GM23338 (cell line): ENCODE measurements around the gene HTT. TPM values are rescaled to one million over a fixed set of nuclear protein-coding genes. Genes with fewer than 3 reads are reported as not detected.
A peak's percentile ranks its signal among the peaks of the same experiment; 100 is the strongest.

Source experiments
- ATAC-seq: fragments of 200-7000 bp; cut with Tn5 transposase; 3 replicates; pipeline ENCODE4 v1.9.1; 2020
- DNase-seq: peaks from one replicate; pipeline ENCODE4 v3.0.0-alpha.2; 2015; ENCODE audit warnings: low spot score
- H2AFZ ChIP-seq: fragments of 200-600 bp; sonication (generic); 2 replicates; pipeline ENCODE4 v1.8.0; 2016; ENCODE audit warnings: antibody characterized with exemption, mild to moderate bottlenecking, moderate library complexity
- H3F3A ChIP-seq: fragments of 200-600 bp; sonication (generic); replicated peaks from 2 replicates; pipeline ENCODE4 v1.8.0; 2017; ENCODE audit warnings: antibody characterized with exemption, mixed run types, low read depth
- H3K27ac ChIP-seq: fragments of 200-600 bp; sonication (generic); 2 replicates; pipeline ENCODE4 v1.6.1; 2016; ENCODE audit warnings: low read depth
- H3K27me3 ChIP-seq: fragments of 200-600 bp; sonication (generic); 2 replicates; pipeline ENCODE4 v1.8.0; 2016; ENCODE audit warnings: mild to moderate bottlenecking, mixed run types, moderate library complexity; ENCODE audit not compliant: insufficient read depth
- H3K36me3 ChIP-seq: fragments of 200-600 bp; sonication (generic); 2 replicates; pipeline ENCODE4 v1.8.0; 2016; ENCODE audit warnings: mild to moderate bottlenecking; ENCODE audit not compliant: insufficient read depth
- H3K4me1 ChIP-seq: fragments of 200-600 bp; sonication (generic); 2 replicates; pipeline ENCODE4 v1.8.0; 2016; ENCODE audit warnings: mild to moderate bottlenecking, moderate library complexity; ENCODE audit not compliant: insufficient read depth
- H3K4me2 ChIP-seq: fragments of 200-600 bp; sonication (generic); 2 replicates; pipeline ENCODE4 v1.7.1; 2017; ENCODE audit warnings: mixed run types
- H3K4me3 ChIP-seq: fragments of 200-600 bp; sonication (generic); 2 replicates; pipeline ENCODE4 v1.6.1; 2016; ENCODE audit warnings: mixed run types
- H3K79me2 ChIP-seq: fragments of 200-600 bp; sonication (generic); replicated peaks from 2 replicates; pipeline ENCODE4 v1.8.0; 2017; ENCODE audit warnings: mild to moderate bottlenecking; ENCODE audit not compliant: insufficient read depth
- H3K9me2 ChIP-seq: fragments of 200-600 bp; sonication (generic); 2 replicates; pipeline ENCODE4 v1.8.0; 2017; ENCODE audit not compliant: insufficient read depth
- H4K20me1 ChIP-seq: fragments of 200-600 bp; sonication (generic); replicated peaks from 2 replicates; pipeline ENCODE4 v1.8.0; 2017; ENCODE audit warnings: mild to moderate bottlenecking; ENCODE audit not compliant: insufficient read depth
- H3K27ac Mint-ChIP-seq: 2 replicates; pipeline ENCODE4 v1.8.0; 2020; ENCODE audit warnings: inconsistent platforms, mild to moderate bottlenecking, moderate library complexity, mixed read lengths
- H3K27me3 Mint-ChIP-seq: 3 replicates; pipeline ENCODE4 v1.8.0; 2022; ENCODE audit warnings: low read depth, mild to moderate bottlenecking, moderate library complexity, mixed read lengths, inconsistent platforms; ENCODE audit not compliant: insufficient read depth, poor library complexity
- H3K36me3 Mint-ChIP-seq: 3 replicates; pipeline ENCODE4 v1.8.0; 2021; ENCODE audit warnings: low read depth, mild to moderate bottlenecking, inconsistent platforms, moderate library complexity, mixed read lengths
- H3K4me1 Mint-ChIP-seq: 3 replicates; pipeline ENCODE4 v1.8.0; 2020; ENCODE audit warnings: mild to moderate bottlenecking, inconsistent platforms, mixed read lengths
- H3K4me3 Mint-ChIP-seq: 3 replicates; pipeline ENCODE4 v1.8.0; 2021; ENCODE audit warnings: moderate library complexity, mild to moderate bottlenecking, inconsistent platforms, mixed read lengths
- H3K9me3 Mint-ChIP-seq: 3 replicates; pipeline ENCODE4 v1.8.0; 2020; ENCODE audit warnings: moderate library complexity, mild to moderate bottlenecking, inconsistent platforms, mixed read lengths
- ETS1 ChIP-seq: IDR thresholded peaks from 2 replicates; pipeline ENCODE4 v1.6.1; 2016; ENCODE audit warnings: antibody characterized with exemption
- EZH2 ChIP-seq: fragments of 200-600 bp; sonication (generic); IDR thresholded peaks from one replicate; pipeline ENCODE4 v1.8.0; 2017; ENCODE audit warnings: antibody characterized with exemption, mild to moderate bottlenecking, low read depth; ENCODE audit not compliant: unreplicated experiment
- EZH2phosphoT487 ChIP-seq: fragments of 200-600 bp; sonication (generic); IDR thresholded peaks from one replicate; pipeline ENCODE4 v1.8.1; 2018; ENCODE audit warnings: antibody characterized with exemption; ENCODE audit not compliant: unreplicated experiment
- JUNB ChIP-seq: IDR thresholded peaks from one replicate; pipeline ENCODE4 v1.6.1; 2016; ENCODE audit warnings: antibody characterized with exemption; ENCODE audit not compliant: unreplicated experiment
- NANOG ChIP-seq: IDR thresholded peaks from 2 replicates; pipeline ENCODE4 v1.6.1; 2016; ENCODE audit warnings: antibody characterized with exemption, borderline replicate concordance
- REST ChIP-seq: IDR thresholded peaks from one replicate; pipeline ENCODE4 v1.6.1; 2018; ENCODE audit warnings: antibody characterized with exemption; ENCODE audit not compliant: unreplicated experiment
- ZNF331 ChIP-seq: fragments of 250-450 bp; sonication (Bioruptor Pico); IDR thresholded peaks from 2 replicates; pipeline ENCODE4 v1.5.0; 2020; ENCODE audit warnings: low read depth, mild to moderate bottlenecking, moderate library complexity
- ZNF462 ChIP-seq: fragments of 250-450 bp; sonication (Bioruptor Pico); IDR thresholded peaks from 2 replicates; pipeline ENCODE4 v1.5.0; 2020; ENCODE audit warnings: mild to moderate bottlenecking, moderate library complexity
- polyA plus RNA-seq: library from polyadenylated mRNA; unstranded; fragments of >200 nt; fragmentation: Nextera tagmentation; extraction: Ambion mirVana; gene quantifications from 2 replicates; pipeline ENCODE4 v1.2.1, GENCODE V29; 2016
- total RNA-seq: library from RNA; depleted of rRNA; stranded (reverse); fragments of >200 nt; shearing (Covaris generic); gene quantifications from 2 replicates; pipeline ENCODE4 v1.2.3, GENCODE V29; 2014

Gene HTT
- total and polyA plus RNA-seq, 2 experiments from 2014 or later: 26.6 to 67.7 TPM

GRCh38 chr4:3243136-3243780 is 168.8 kb downstream of the HTT start:
- no peaks in the 10 kb centered on the region for H3K9me2 ChIP-seq
- H3F3A ChIP-seq: 0 out of 2 replicates have a peak, but pooled peaks cover under 1% of the 10 kb centered on the region
- TF ChIP-seq EZH2: no peak
- H3K4me1 ChIP-seq: peaks cover under 1% of the 10 kb centered on the region; the same call in 1 of the 2 replicates
- H3K4me3 Mint-ChIP-seq: no peak overlapping the region
- DNase-seq (peak; percentile 19), ATAC-seq (peak; percentile 10; the same call in 2 of the 3 replicates)
- peaks cover 38% of the 10 kb centered on the region for H3K4me1 Mint-ChIP-seq
- H3K79me2 ChIP-seq: no peaks in the 10 kb centered on the region
- peaks cover 11% of the 10 kb centered on the region for H4K20me1 ChIP-seq
- H3K27ac ChIP-seq: no peak overlapping the region
- H3K9me3 Mint-ChIP-seq: no peaks in the 10 kb centered on the region
- no peak overlapping the region for H2AFZ ChIP-seq
- no peak overlapping the region for H3K4me2 ChIP-seq
- H3K36me3 Mint-ChIP-seq: peaks cover 25% of the 10 kb centered on the region
- H3K4me3 ChIP-seq: no peak overlapping the region
- no peaks in the 10 kb centered on the region for H3K27me3 ChIP-seq
- H3K27ac Mint-ChIP-seq: no peak overlapping the region
- H3K27me3 Mint-ChIP-seq: peaks cover 20% of the 10 kb centered on the region
- H3K36me3 ChIP-seq: peaks cover 7% of the 10 kb centered on the region; the same call in 1 of the 2 replicates

GRCh38 chr4:3244002-3244401 is 169.5 kb downstream of the HTT start:
- H3K27ac Mint-ChIP-seq: no peak overlapping the region
- H3K4me1 Mint-ChIP-seq: peaks cover 32% of the 10 kb centered on the region
- peaks cover 14% of the 10 kb centered on the region for H3K27me3 Mint-ChIP-seq
- no peaks in the 10 kb centered on the region for H3K9me3 Mint-ChIP-seq
- Histone ChIP-seq H3K36me3 (peaks cover 7% of the 10 kb centered on the region; the same call in 1 of the 2 replicates), H3K79me2 (no peaks in the 10 kb centered on the region), H3K9me2 (no peaks in the 10 kb centered on the region), H3K4me2 (no peak overlapping the region), H3K27me3 (no peaks in the 10 kb centered on the region), H3K27ac (no peak overlapping the region), H4K20me1 (peaks cover 11% of the 10 kb centered on the region), H3K4me3 (no peak overlapping the region), H3K4me1 (no peaks in the 10 kb centered on the region), H2AFZ (no peak overlapping the region), H3F3A (no peaks in the 10 kb centered on the region)
- H3K36me3 Mint-ChIP-seq: peaks cover 19% of the 10 kb centered on the region
- no peak overlapping the region for H3K4me3 Mint-ChIP-seq
- no peak for DNase-seq
- ATAC-seq: no peak
- TF ChIP-seq ETS1 (no peak), ZNF462 (CRISPR knock-in tag) (no peak), EZH2phosphoT487 (no peak), ZNF331 (CRISPR knock-in tag) (no peak), JUNB (no peak), REST (no peak), EZH2 (no peak), NANOG (no peak)
